Measurements from ENCODE around the gene FAM241A.

- no peak for TF ChIP-seq EZH2 (IDR thresholded peaks at IDR 0.05; ENCODE audit: borderline replicate concordance, low read length)
- no peak for TF ChIP-seq CTCF (IDR thresholded peaks at IDR 0.05; ENCODE audit: low read length)
Observed at GRCh38 chr4:112142182-112142581, 3.1 kb upstream of the FAM241A start.

Measured in OCI-LY1 (cell line).